SK-N-MC (cell line): ENCODE results near the gene POU5F1.
"Not testable (repeated sequence)": the region's sequence is repeated elsewhere in the genome, so short reads cannot be mapped to it uniquely, and the experiment has no call there.

ENCODE experiments used
- DNase-seq: peaks from one replicate; pipeline ENCODE4 v3.0.0-alpha.2; 2011; ENCODE audit warnings: low read depth, low spot score
- H3K27ac ChIP-seq: fragments of 200-600 bp; sonication (generic); 2 replicates; pipeline ENCODE4 v1.5.1; 2016; ENCODE audit warnings: mixed run types
- H3K36me3 ChIP-seq: fragments of 200-600 bp; sonication (generic); 2 replicates; pipeline ENCODE4 v1.6.1; 2017; ENCODE audit warnings: antibody characterized with exemption, low read length, mixed read lengths; ENCODE audit not compliant: insufficient read depth
- H3K4me3 ChIP-seq: fragments of 200-600 bp; sonication (generic); 2 replicates; pipeline ENCODE4 v1.5.1; 2016
- H3K9ac ChIP-seq: fragments of 200-600 bp; sonication (generic); 2 replicates; pipeline ENCODE4 v1.8.0; 2017; ENCODE audit warnings: mixed run types, mixed read lengths; ENCODE audit not compliant: insufficient read length
- H3K9me3 ChIP-seq: fragments of 200-600 bp; sonication (generic); 2 replicates; pipeline ENCODE4 v1.6.1; 2017; ENCODE audit warnings: low read depth, mild to moderate bottlenecking, antibody characterized with exemption, low read length, moderate library complexity, mixed read lengths
- EZH2 ChIP-seq: fragments of 200-600 bp; sonication (generic); IDR thresholded peaks from one replicate; pipeline ENCODE4 v1.6.1; 2017; ENCODE audit warnings: antibody characterized with exemption
- FOXP2 ChIP-seq: optimal IDR thresholded peaks from 2 replicates; pipeline ENCODE3; 2011; ENCODE audit warnings: mild to moderate bottlenecking, moderate library complexity; ENCODE audit not compliant: insufficient read depth; ENCODE audit errors: extremely low read length, control extremely low read depth
- POLR2AphosphoS5 ChIP-seq: IDR thresholded peaks from 2 replicates; pipeline ENCODE4 v1.6.1; 2012; ENCODE audit warnings: mild to moderate bottlenecking, low read depth, low read length, borderline replicate concordance

The POU5F1 gene

GRCh38 chr6:31204751-31205145 is 34.3 kb upstream of the POU5F1 start:
- Histone ChIP-seq H3K27ac (no peak overlapping the region), H3K4me3 (no peak overlapping the region), H3K36me3 (no peaks in the 10 kb centered on the region), H3K9ac (no peak overlapping the region), H3K9me3 (no peaks in the 10 kb centered on the region)
- DNase-seq, result no peak
- no peak for TF ChIP-seq EZH2
- TF ChIP-seq POLR2AphosphoS5, result no peak
- no peak for TF ChIP-seq FOXP2

- peak overlapping the region; percentile 67 for H3K4me3 ChIP-seq
- TF ChIP-seq FOXP2 (no peak), POLR2AphosphoS5 (0 out of 2 replicates have a peak, but pooled peaks have one; percentile 16)
- peak overlapping the region; percentile 43 for H3K9ac ChIP-seq
- H3K9me3 ChIP-seq, result no peaks in the 10 kb centered on the region
- H3K27ac ChIP-seq, result peak overlapping the region; percentile 84
- DNase-seq, result no peak
- no peaks in the 10 kb centered on the region for H3K36me3 ChIP-seq
Observed at GRCh38 chr6:31203345-31203979, 33.0 kb upstream of the POU5F1 start.

- Histone ChIP-seq H3K4me3 (no peak overlapping the region; the same call in 1 of the 2 replicates), H3K9me3 (no peaks in the 10 kb centered on the region), H3K9ac (peak overlapping the region; percentile 43), H3K27ac (peak overlapping the region; percentile 84), H3K36me3 (no peaks in the 10 kb centered on the region)
- DNase-seq, result no peak
- no peak for TF ChIP-seq POLR2AphosphoS5
Observed at GRCh38 chr6:31202259-31203166, 32.0 kb upstream of the POU5F1 start.

- not testable (repeated sequence) for H3K4me3 ChIP-seq, DNase-seq, H3K36me3 ChIP-seq, H3K9ac ChIP-seq, H3K27ac ChIP-seq, H3K9me3 ChIP-seq
Observed at GRCh38 chr6:31199105-31199452, 28.6 kb upstream of the POU5F1 start.

GRCh38 chr6:31197559-31198305 is 27.2 kb upstream of the POU5F1 start:
- H3K9ac ChIP-seq, result peak overlapping the region; percentile 79
- no peaks in the 10 kb centered on the region for H3K36me3 ChIP-seq
- TF ChIP-seq EZH2 (no peak), FOXP2 (no peak), POLR2AphosphoS5 (peak; percentile 58)
- peak overlapping the region; percentile 87 for H3K27ac ChIP-seq
- DNase-seq, result no peak
- no peaks in the 10 kb centered on the region for H3K9me3 ChIP-seq
- H3K4me3 ChIP-seq, result peak overlapping the region; percentile 94

- peak overlapping the region; percentile 94 for H3K4me3 ChIP-seq
- not testable (repeated sequence) for H3K9ac ChIP-seq, H3K9me3 ChIP-seq, H3K36me3 ChIP-seq, DNase-seq
- H3K27ac ChIP-seq, result peak overlapping the region; percentile 87
Observed at GRCh38 chr6:31196251-31197022, 26.0 kb upstream of the POU5F1 start.

- H3K36me3 ChIP-seq, H3K9ac ChIP-seq, DNase-seq, H3K4me3 ChIP-seq, H3K9me3 ChIP-seq, H3K27ac ChIP-seq: not testable (repeated sequence)
Observed at GRCh38 chr6:31195308-31195979, 25.0 kb upstream of the POU5F1 start.

GRCh38 chr6:31194061-31194834 is 23.8 kb upstream of the POU5F1 start:
- H3K9ac ChIP-seq, result no peak overlapping the region
- H3K36me3 ChIP-seq, result no peaks in the 10 kb centered on the region
- TF ChIP-seq POLR2AphosphoS5 (no peak), FOXP2 (no peak), EZH2 (no peak)
- no peaks in the 10 kb centered on the region for H3K9me3 ChIP-seq
- 0 out of 2 replicates have a peak overlapping the region, but pooled peaks have one; percentile 54 for H3K27ac ChIP-seq
- H3K4me3 ChIP-seq, result no peak overlapping the region
- DNase-seq, result no peak
